Transverse colon (tissue), 4 donors: Measurements from ENCODE around the gene FARP1.

Experiments used
- EP300 ChIP-seq: sonication (generic); formaldehyde crosslinking; IDR thresholded peaks from one replicate; pipeline ENCODE4 v1.6.1; 2017; ENCODE audit warnings: antibody characterized with exemption, low read depth
- POLR2A ChIP-seq: fragments of 450-650 bp; IDR thresholded peaks from one replicate; pipeline ENCODE4 v1.6.1; 2016; ENCODE audit warnings: antibody characterized with exemption, mild to moderate bottlenecking, moderate library complexity
- POLR2AphosphoS5 ChIP-seq, 3 donors: sonication (generic); formaldehyde crosslinking; IDR thresholded peaks; one replicate each; pipeline ENCODE4 v1.6.1; 2016; ENCODE audit warnings: antibody characterized with exemption in 3 of 3
- TF ChIP-seq, protein P1 (sequence below), 5 experiments: fragments of 200-600 bp in 3 of 5; fragments of 450-650 bp in 2 of 5; sonication (generic) in 3 of 5; IDR thresholded peaks; 1 replicate in 2 of 5; 2 replicates in 3 of 5; pipeline ENCODE4 v1.5.1; 2016 to 2017; ENCODE audit warnings: antibody characterized with exemption in 5 of 5, inconsistent platforms in 3 of 5, mild to moderate bottlenecking in 2 of 5, moderate library complexity in 1 of 5

DNA sequence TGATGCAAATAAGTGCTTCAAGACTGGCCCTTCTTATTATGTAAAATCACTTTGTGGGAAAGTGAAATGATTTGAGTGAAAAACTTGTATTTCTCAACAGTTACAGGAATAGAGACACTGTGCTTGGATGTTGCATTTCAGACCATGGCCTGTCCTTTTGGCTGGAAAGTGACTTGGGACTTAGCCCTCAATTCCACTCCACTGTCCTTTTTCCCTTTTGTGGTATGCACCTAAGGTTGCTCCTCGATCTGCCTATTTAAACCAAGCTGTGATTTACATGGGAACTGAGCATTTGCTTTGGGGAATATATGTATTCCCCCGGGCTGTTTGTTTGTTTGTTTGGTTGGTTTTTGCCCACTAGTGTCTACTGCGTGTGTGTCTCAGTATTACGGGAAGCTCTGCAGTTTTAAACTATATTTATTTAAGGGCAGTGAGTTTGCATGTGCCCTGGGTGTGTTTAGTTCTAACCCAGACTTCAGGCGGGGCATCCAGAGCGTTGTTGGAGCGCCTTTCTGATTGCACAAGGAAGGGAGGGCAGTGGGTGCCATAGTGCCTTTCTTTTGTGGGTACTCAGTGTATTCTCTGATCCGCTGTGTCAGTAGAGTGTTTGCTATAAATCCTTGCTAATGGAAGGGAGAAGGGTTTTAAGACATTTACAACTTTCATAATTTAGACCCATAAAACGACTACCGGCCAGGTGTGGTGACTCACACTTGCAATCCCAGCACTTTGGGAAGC lies 52.3 kb downstream of the FARP1 start:
- TF ChIP-seq POLR2A (no peak), POLR2AphosphoS5 (IDR thresholded peaks at IDR 0.05) (no peak), EP300 (no peak)
- TF ChIP-seq, protein P1, sequence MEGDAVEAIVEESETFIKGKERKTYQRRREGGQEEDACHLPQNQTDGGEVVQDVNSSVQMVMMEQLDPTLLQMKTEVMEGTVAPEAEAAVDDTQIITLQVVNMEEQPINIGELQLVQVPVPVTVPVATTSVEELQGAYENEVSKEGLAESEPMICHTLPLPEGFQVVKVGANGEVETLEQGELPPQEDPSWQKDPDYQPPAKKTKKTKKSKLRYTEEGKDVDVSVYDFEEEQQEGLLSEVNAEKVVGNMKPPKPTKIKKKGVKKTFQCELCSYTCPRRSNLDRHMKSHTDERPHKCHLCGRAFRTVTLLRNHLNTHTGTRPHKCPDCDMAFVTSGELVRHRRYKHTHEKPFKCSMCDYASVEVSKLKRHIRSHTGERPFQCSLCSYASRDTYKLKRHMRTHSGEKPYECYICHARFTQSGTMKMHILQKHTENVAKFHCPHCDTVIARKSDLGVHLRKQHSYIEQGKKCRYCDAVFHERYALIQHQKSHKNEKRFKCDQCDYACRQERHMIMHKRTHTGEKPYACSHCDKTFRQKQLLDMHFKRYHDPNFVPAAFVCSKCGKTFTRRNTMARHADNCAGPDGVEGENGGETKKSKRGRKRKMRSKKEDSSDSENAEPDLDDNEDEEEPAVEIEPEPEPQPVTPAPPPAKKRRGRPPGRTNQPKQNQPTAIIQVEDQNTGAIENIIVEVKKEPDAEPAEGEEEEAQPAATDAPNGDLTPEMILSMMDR (IDR thresholded peaks at IDR 0.05) = no peak
